HepG2 (cell line): Measurements from ENCODE around the gene HLA-B. TPM values are rescaled to one million over a fixed set of nuclear protein-coding genes. Genes with fewer than 3 reads are reported as not detected.
"Not testable (repeated sequence)": the region's sequence is repeated elsewhere in the genome, so short reads cannot be mapped to it uniquely, and the experiment has no call there.

Experiments
- ATAC-seq: fragments of 200-7000 bp; cut with Tn5 transposase; 3 replicates; pipeline ENCODE4 v1.9.1; 2020; ENCODE audit warnings: mild to moderate bottlenecking, moderate library complexity
- BruUV-seq: library from RNA; stranded (reverse); fragments of 400-500 nt; replicated peaks from 2 replicates; lab custom pipeline; 2021; lab: Mats Ljungman, UMichigan
- CTCF ChIA-PET: fragments of 300-600 bp; formaldehyde crosslinking; extraction: SDS; loops from one replicate; lab custom pipeline; 2021; ENCODE audit warnings: low total read pairs, inconsistent platforms, low intra/inter-chr PET ratio; lab: Yijun Ruan, JAX
- POLR2A ChIA-PET: fragments of 350-600 bp; sonication (Branson Sonifier 250); formaldehyde crosslinking; loops from one replicate; lab custom pipeline; 2020; ENCODE audit warnings: antibody characterized with exemption, inconsistent platforms; lab: Yijun Ruan, JAX
- DNase-seq: peaks from one replicate; pipeline ENCODE4 v3.0.0-alpha.2; 2015; ENCODE audit warnings: low spot score
- FAIRE-seq: peaks from 3 replicates; lab custom pipeline; 2011; peaks lifted over from hg19 to GRCh38; lab: Jason Lieb, UNC
- H2AFZ ChIP-seq: one replicate; pipeline ENCODE4 v1.6.1; 2011; ENCODE audit warnings: low read length, inconsistent platforms
- H3K27ac ChIP-seq: fragments of 300-600 bp; 3 replicates; pipeline ENCODE4 v1.8.0; 2011; ENCODE audit warnings: mixed run types, mild to moderate bottlenecking, mixed read lengths, low read length, inconsistent platforms; ENCODE audit not compliant: insufficient read depth; ENCODE audit errors: extremely low read length
- H3K27me3 ChIP-seq, 2 experiments: fragments of 200-600 bp in 1 of 2; 2 replicates in 1 of 2; 3 replicates in 1 of 2; pipeline versions ENCODE4 v1.6.0 to v1.8.0; 2011; ENCODE audit warnings: low read length in 2 of 2, mild to moderate bottlenecking in 2 of 2, moderate library complexity in 2 of 2, inconsistent platforms in 1 of 2; ENCODE audit not compliant: insufficient read depth in 2 of 2, control insufficient read depth in 1 of 2
- H3K36me3 ChIP-seq, 2 experiments: fragments of 200-600 bp in 1 of 2; replicated peaks in 1 of 2; 2 replicates in 1 of 2; 3 replicates in 1 of 2; pipeline versions ENCODE4 v1.5.1 to v1.8.0; 2011; ENCODE audit warnings: low read length in 2 of 2, inconsistent platforms in 1 of 2; ENCODE audit not compliant: insufficient read depth in 2 of 2, control insufficient read depth in 1 of 2
- H3K4me1 ChIP-seq: 2 replicates; pipeline ENCODE4 v1.5.1; 2012; ENCODE audit warnings: low read length, inconsistent platforms; ENCODE audit not compliant: insufficient read depth
- H3K4me2 ChIP-seq: 2 replicates; pipeline ENCODE4 v1.6.0; 2011; ENCODE audit warnings: low read depth, low read length, inconsistent platforms
- H3K4me3 ChIP-seq, 3 experiments: fragments of 200-600 bp in 1 of 3; sonication (generic), shearing (Covaris generic) in 1 of 3; replicated peaks in 1 of 3; 2 replicates each; pipeline ENCODE4 v1.5.1; 2011 to 2016; ENCODE audit warnings: low read length in 3 of 3, inconsistent platforms in 2 of 3, low read depth in 2 of 3, mild to moderate bottlenecking in 2 of 3, control low read depth in 1 of 3, mixed read lengths in 1 of 3; ENCODE audit not compliant: insufficient read depth in 1 of 3
- H3K79me2 ChIP-seq: one replicate; pipeline ENCODE4 v1.6.1; 2011; ENCODE audit warnings: low read length, inconsistent platforms; ENCODE audit not compliant: insufficient read depth
- H3K9ac ChIP-seq: 2 replicates; pipeline ENCODE4 v1.6.0; 2011; ENCODE audit warnings: mild to moderate bottlenecking, low read depth, low read length, inconsistent platforms; ENCODE audit not compliant: insufficient read depth
- H3K9me3 ChIP-seq: 2 replicates; pipeline ENCODE4 v1.5.1; 2012; ENCODE audit warnings: mild to moderate bottlenecking, low read length
- H4K20me1 ChIP-seq: 2 replicates; pipeline ENCODE4 v1.6.0; 2011; ENCODE audit warnings: inconsistent platforms, mild to moderate bottlenecking, low read length, moderate library complexity; ENCODE audit not compliant: insufficient read depth
- DNMT1 ChIP-seq: sonication (generic); formaldehyde crosslinking; IDR thresholded peaks from 2 replicates; pipeline ENCODE4 v1.5.1; 2020; ENCODE audit warnings: mild to moderate bottlenecking, missing genetic modification reagents
- GATAD1 ChIP-seq: IDR thresholded peaks from 2 replicates; pipeline ENCODE4 v1.6.1; 2016; ENCODE audit warnings: missing genetic modification reagents, missing compliant biosample characterization
- MED13 ChIP-seq: sonication (generic); formaldehyde crosslinking; IDR thresholded peaks from 2 replicates; pipeline ENCODE4 v1.5.0; 2020; ENCODE audit warnings: missing genetic modification reagents
- MTERF4 ChIP-seq: sonication (generic); formaldehyde crosslinking; IDR thresholded peaks from 2 replicates; pipeline ENCODE4 v1.8.0; 2023; ENCODE audit warnings: mild to moderate bottlenecking, missing genetic modification reagents
- NR3C1 ChIP-seq: sonication (generic); formaldehyde crosslinking; IDR thresholded peaks from 2 replicates; pipeline ENCODE4 v1.4.0; 2020; ENCODE audit warnings: missing genetic modification reagents
- U2AF1 ChIP-seq: fragments of 200-400 bp; formaldehyde crosslinking; optimal IDR thresholded peaks from 2 replicates; pipeline ENCODE3; 2017; ENCODE audit warnings: mild to moderate bottlenecking, low read depth, low read length
- YEATS4 ChIP-seq: sonication (generic); formaldehyde crosslinking; IDR thresholded peaks from 2 replicates; pipeline ENCODE4 v1.4.0; 2020; ENCODE audit warnings: missing genetic modification reagents, borderline replicate concordance
- ZBTB44 ChIP-seq: sonication (generic); formaldehyde crosslinking; IDR thresholded peaks from 2 replicates; pipeline ENCODE4 v1.4.0; 2020; ENCODE audit warnings: missing genetic modification reagents
- ZNF382 ChIP-seq: sonication (generic); formaldehyde crosslinking; IDR thresholded peaks from 2 replicates; pipeline ENCODE4 v1.5.0; 2020; ENCODE audit warnings: missing genetic modification reagents, mild to moderate bottlenecking, borderline replicate concordance
- ZNF468 ChIP-seq: sonication (generic); formaldehyde crosslinking; IDR thresholded peaks from 2 replicates; pipeline ENCODE4 v1.8.0; 2022; ENCODE audit warnings: mild to moderate bottlenecking, moderate library complexity, missing genetic modification reagents
- ZNF572 ChIP-seq: sonication (generic); formaldehyde crosslinking; IDR thresholded peaks from 2 replicates; pipeline ENCODE4 v1.5.1; 2020; ENCODE audit warnings: mild to moderate bottlenecking, missing genetic modification reagents
- ZNF598 ChIP-seq: sonication (generic); formaldehyde crosslinking; IDR thresholded peaks from 2 replicates; pipeline ENCODE4 v1.5.1; 2020; ENCODE audit warnings: mild to moderate bottlenecking, missing genetic modification reagents, borderline replicate concordance
- ZNF749 ChIP-seq: sonication (generic); formaldehyde crosslinking; IDR thresholded peaks from 2 replicates; pipeline ENCODE4 v1.8.0; 2022; ENCODE audit warnings: mild to moderate bottlenecking, missing genetic modification reagents, moderate library complexity, borderline replicate concordance
- ZZZ3 ChIP-seq: sonication (generic); formaldehyde crosslinking; IDR thresholded peaks from 2 replicates; pipeline ENCODE4 v1.4.0; 2020; ENCODE audit warnings: missing genetic modification reagents, mild to moderate bottlenecking, borderline replicate concordance
- WGBS: methylation state at CpG from one replicate; pipeline ENCODE4 v1.1.6; 2017; ENCODE audit warnings: low lambda C conversion rate; 5-methylcytosine and 5-hydroxymethylcytosine counted together
- in situ Hi-C: cut with HindIII; loops from 2 replicates; pipeline ENCODE4 v1.10.0; 2017; ENCODE audit warnings: low pct_unique_long_range_greater_than_20kb; ENCODE audit not compliant: extremely low pct_ligation_motif_present
- intact Hi-C: fragments of 100-400 bp; cut with micrococcal nuclease; formaldehyde crosslinking; loops from one replicate; pipeline ENCODE4 v1.10.0; 2022; ENCODE audit not compliant: unreplicated experiment
- polyA plus RNA-seq, 8 experiments: library from polyadenylated mRNA; depleted of rRNA in 3 of 8; stranded (reverse) in 7 of 8; unstranded in 1 of 8; fragments of >200 nt; fragmentation: Illumina TruSeq in 4 of 8; extraction: Trizol in 4 of 8; gene quantifications; 2 replicates each; pipeline versions ENCODE4 v1.2.1 to v1.2.3, GENCODE V29; 2011 to 2016; ENCODE audit warnings: low read depth in 4 of 8, missing spikeins in 1 of 8, mixed read lengths in 1 of 8; ENCODE audit not compliant: insufficient read depth in 1 of 8
- total RNA-seq, 5 experiments: library from RNA; depleted of rRNA; stranded (reverse); fragments of >200 nt; fragmentation: Illumina TruSeq; extraction: Trizol; gene quantifications; 2 replicates each; pipeline ENCODE4 v1.2.3, GENCODE V29; 2016; ENCODE audit warnings: low read depth in 1 of 5

Gene HLA-B
- total and polyA plus RNA-seq, 2 of the 13 experiments (the other 11 are each of a cell fraction or from before 2014, with no cell fraction given): 35.3 to 88.9 TPM

- Histone ChIP-seq H3K4me2 (peak overlapping the region; percentile 97), H3K4me1 (peaks cover 61% of the 10 kb centered on the region), H3K27ac (peak overlapping the region; percentile 87), H3K79me2 (peaks cover 73% of the 10 kb centered on the region), H3K9ac (peak overlapping the region; percentile 77), H4K20me1 (peaks cover 23% of the 10 kb centered on the region; the same call in 1 of the 2 replicates), H3K4me3 (peak overlapping the region; percentile 88 to 96 (median 96))
- 2% methylated on average over 13 of the region's 13 CpGs for WGBS
- in situ Hi-C loops: loop anchor here (5.0 kb wide), 1 partner anchor 38 kb away; no protein-coding TSS in a partner anchor
- POLR2A ChIA-PET: interaction anchor here (0.7 to 4.2 kb wide), 6 partner anchors 11 to 833 kb away, joined by 3 to 22 read pairs (median 7); partner anchors contain the start of genes ABCF1 and DDX39B
- H3K27me3 ChIP-seq, H3K36me3 ChIP-seq, H2AFZ ChIP-seq, BruUV-seq, DNase-seq, intact Hi-C loops, H3K9me3 ChIP-seq, ATAC-seq, CTCF ChIA-PET, FAIRE-seq: not testable (repeated sequence)
- TF ChIP-seq U2AF1 (peak; percentile 10), ZNF468 (CRISPR knock-in tag) (peak; percentile 5; the same call in 1 of the 2 replicates), ZZZ3 (0 out of 2 replicates have a peak, but pooled peaks have one; percentile 41), ZNF749 (CRISPR knock-in tag) (peak; percentile 27; the same call in 1 of the 2 replicates)
Measured at GRCh38 chr6:31404061-31404364, 47.0 kb upstream of the HLA-B start.

- peaks cover 18% of the 10 kb centered on the region; the same call in 1 of the 2 replicates for H4K20me1 ChIP-seq
- peaks cover 67% of the 10 kb centered on the region for H3K4me1 ChIP-seq
- WGBS: 1% methylated on average over 27 of the region's 58 CpGs
- intact Hi-C loops: no loop called here
- FAIRE-seq (peak; percentile 44), DNase-seq (peak; percentile 91), ATAC-seq (peak; percentile 84)
- H3K36me3 ChIP-seq: no peaks in the 10 kb centered on the region
- peaks cover 68% of the 10 kb centered on the region for H3K79me2 ChIP-seq
- in situ Hi-C loops: loop anchor here (5.0 kb wide), 1 partner anchor 39 kb away; no protein-coding TSS in a partner anchor
- no peaks in the 10 kb centered on the region for H3K9me3 ChIP-seq
- H3K4me2 ChIP-seq: peak within 1 kb of the TSS; percentile 97
- H3K9ac ChIP-seq: peak within 1 kb of the TSS; percentile 77
- peak within 1 kb of the TSS; percentile 88 to 96 (median 96) for H3K4me3 ChIP-seq
- CTCF ChIA-PET: no interaction called here
- H2AFZ ChIP-seq: no peak within 1 kb of the TSS
- POLR2A ChIA-PET: interaction anchor here (0.7 to 4.2 kb wide), 6 partner anchors 12 to 832 kb away, joined by 3 to 22 read pairs (median 7); partner anchors contain the start of genes ABCF1 and DDX39B
- peak within 1 kb of the TSS; percentile 87 for H3K27ac ChIP-seq
- no peaks in the 10 kb centered on the region; a peak in 1 of 5 replicates for H3K27me3 ChIP-seq
- BruUV-seq: no TSS peak
- TF ChIP-seq MED13 (CRISPR knock-in tag) (peak; percentile 83), ZNF572 (CRISPR knock-in tag) (no peak), NR3C1 (CRISPR knock-in tag) (no peak), YEATS4 (CRISPR knock-in tag) (peak; percentile 57; the same call in 1 of the 2 replicates), DNMT1 (CRISPR knock-in tag) (no peak), ZBTB44 (CRISPR knock-in tag) (no peak), ZNF382 (no peak), ZNF598 (0 out of 2 replicates have a peak, but pooled peaks have one; percentile 60), GATAD1 (CRISPR knock-in tag) (peak; percentile 62; the same call in 1 of the 2 replicates), MTERF4 (CRISPR knock-in tag) (peak; percentile 58)
Measured at GRCh38 chr6:31403283-31404060, 46.5 kb upstream of the HLA-B start, which contains the start of gene MICA. TSS of gene MICA (plus strand) at chr6:31403595. CDS start at chr6:31403633, 38 bp downstream.
